Uterus (tissue), 4 donors: ENCODE results near the gene ATF7IP. TPM values are rescaled to one million over a fixed set of nuclear protein-coding genes. Genes with fewer than 3 reads are reported as not detected.
"Not testable (repeated sequence)": the region's sequence is repeated elsewhere in the genome, so short reads cannot be mapped to it uniquely, and the experiment has no call there.

Source experiments
- DNase-seq, 2 donors: peaks; one replicate each; pipeline ENCODE4 v3.0.0-alpha.2; 2019 to 2020
- H3K27ac ChIP-seq, 2 donors: fragments of 200-600 bp; sonication (generic); 1 replicate in 1 of 2; 2 replicates in 1 of 2; pipeline ENCODE4 v1.5.1; 2016 to 2018
- H3K27me3 ChIP-seq, 2 donors: fragments of 200-600 bp; sonication (generic); one replicate each; pipeline ENCODE4 v1.5.1; 2018 to 2019; ENCODE audit warnings: control low read depth in 1 of 2
- H3K36me3 ChIP-seq, 2 donors: fragments of 200-600 bp; sonication (generic); one replicate each; pipeline ENCODE4 v1.5.1; 2019; ENCODE audit warnings: control low read depth in 1 of 2
- H3K4me1 ChIP-seq, 2 donors: fragments of 200-600 bp; sonication (generic); one replicate each; pipeline ENCODE4 v1.5.1; 2018 to 2019; ENCODE audit warnings: control low read depth in 1 of 2
- H3K4me3 ChIP-seq, 2 donors: fragments of 200-600 bp; sonication (generic); 1 replicate in 1 of 2; 2 replicates in 1 of 2; pipeline ENCODE4 v1.5.1; 2018 to 2019; ENCODE audit warnings: mild to moderate bottlenecking in 1 of 2
- H3K9me3 ChIP-seq, 2 donors: fragments of 200-600 bp; sonication (generic); one replicate each; pipeline ENCODE4 v1.5.1; 2019; ENCODE audit warnings: control low read depth in 1 of 2
- CTCF ChIP-seq, 4 experiments: fragments of 200-600 bp in 2 of 4; fragments of 450-650 bp in 2 of 4; sonication (generic) in 2 of 4; IDR thresholded peaks; one replicate each; pipeline ENCODE4 v1.5.1; 2016 to 2019; ENCODE audit warnings: antibody characterized with exemption in 4 of 4, mild to moderate bottlenecking in 2 of 4, moderate library complexity in 1 of 4
- POLR2A ChIP-seq, 2 donors: fragments of 450-650 bp; IDR thresholded peaks; one replicate each; pipeline ENCODE4 v1.6.1; 2016; ENCODE audit warnings: antibody characterized with exemption in 2 of 2, mild to moderate bottlenecking in 1 of 2, moderate library complexity in 1 of 2
- intact Hi-C: fragments of 100-400 bp; cut with DNase I; formaldehyde crosslinking; loops from one replicate; pipeline ENCODE4 v1.15.1; 2023; ENCODE audit warnings: low total_unique reads
- total RNA-seq, 4 donors: library from RNA; depleted of rRNA in 3 of 4; stranded (reverse); fragments of >200 nt in 3 of 4; gene quantifications; one replicate each; pipeline versions ENCODE4 v1.1.0 to v1.2.4, GENCODE V29; 2014 to 2023
- donor health status: DM: yes; HTN: yes; CAD: no.

The ATF7IP gene
- total RNA-seq, 4 donors from 2014 or later = 39.5 to 102 (median 65.6) TPM

- no peak overlapping the region for H3K27ac ChIP-seq
- peaks cover 0 to 11% of the 10 kb centered on the region in 2 donors for H3K9me3 ChIP-seq
- H3K27me3 ChIP-seq = no peaks in the 10 kb centered on the region
- H3K36me3 ChIP-seq = no peaks in the 10 kb centered on the region
- no peak for DNase-seq
- TF ChIP-seq CTCF (IDR thresholded peaks at IDR 0.05) (no peak), POLR2A (IDR thresholded peaks at IDR 0.05) (no peak)
- no peak overlapping the region for H3K4me3 ChIP-seq
- intact Hi-C loops = no loop called here
- H3K4me1 ChIP-seq = peaks cover 0 to 13% of the 10 kb centered on the region in 2 donors
Observed at GRCh38 chr12:14396071-14396470, 30.6 kb downstream of the ATF7IP start.

- H3K27me3 ChIP-seq = no peaks in the 10 kb centered on the region
- peaks cover 0 to 11% of the 10 kb centered on the region in 2 donors for H3K9me3 ChIP-seq
- H3K4me1 ChIP-seq = peaks cover 0 to 6% of the 10 kb centered on the region in 2 donors
- no peak overlapping the region for H3K27ac ChIP-seq
- no peak overlapping the region for H3K4me3 ChIP-seq
- intact Hi-C loops = no loop called here
- H3K36me3 ChIP-seq = no peaks in the 10 kb centered on the region
- no peak for TF ChIP-seq CTCF (IDR thresholded peaks at IDR 0.05)
- TF ChIP-seq POLR2A (IDR thresholded peaks at IDR 0.05) = no peak
- no peak for DNase-seq
Observed at GRCh38 chr12:14399871-14400270, 34.4 kb downstream of the ATF7IP start.

GRCh38 chr12:14400599-14400998 lies 35.1 kb downstream of the ATF7IP start:
- DNase-seq = no peak
- intact Hi-C loops = no loop called here
- no peak overlapping the region for H3K4me3 ChIP-seq

GRCh38 chr12:14401267-14401666 lies 35.8 kb downstream of the ATF7IP start:
- H3K27me3 ChIP-seq, H3K36me3 ChIP-seq, H3K4me1 ChIP-seq, DNase-seq, H3K27ac ChIP-seq, intact Hi-C loops, H3K4me3 ChIP-seq: not testable (repeated sequence)
- peaks cover 0 to 11% of the 10 kb centered on the region in 2 donors for H3K9me3 ChIP-seq

More at GRCh38 chr12:14400599-14400998, 35.1 kb downstream of the ATF7IP start:
- Histone ChIP-seq H3K4me1 (peaks cover 0 to 6% of the 10 kb centered on the region in 2 donors), H3K9me3 (peaks cover 0 to 11% of the 10 kb centered on the region in 2 donors), H3K27ac (no peak overlapping the region), H3K36me3 (no peaks in the 10 kb centered on the region), H3K27me3 (no peaks in the 10 kb centered on the region)
- TF ChIP-seq POLR2A (IDR thresholded peaks at IDR 0.05) (no peak), CTCF (IDR thresholded peaks at IDR 0.05) (no peak)

- no peak for TF ChIP-seq CTCF (IDR thresholded peaks at IDR 0.05)
- no peak for TF ChIP-seq POLR2A (IDR thresholded peaks at IDR 0.05)
- H3K27me3 ChIP-seq = no peaks in the 10 kb centered on the region
- DNase-seq = no peak
- intact Hi-C loops = no loop called here
- peaks cover 0 to 6% of the 10 kb centered on the region in 2 donors for H3K4me1 ChIP-seq
- H3K36me3 ChIP-seq = no peaks in the 10 kb centered on the region
- H3K27ac ChIP-seq = no peak overlapping the region
- H3K4me3 ChIP-seq = no peak overlapping the region
- peaks cover 0 to 11% of the 10 kb centered on the region in 2 donors for H3K9me3 ChIP-seq
Observed at GRCh38 chr12:14402697-14403096, 37.2 kb downstream of the ATF7IP start.

- Histone ChIP-seq H3K27ac (peak overlapping the region in 1 of 2 donors; percentile 60), H3K9me3 (peaks cover 0 to 11% of the 10 kb centered on the region in 2 donors), H3K27me3 (no peaks in the 10 kb centered on the region), H3K4me3 (no peak overlapping the region), H3K36me3 (no peaks in the 10 kb centered on the region), H3K4me1 (peaks cover 0 to 6% of the 10 kb centered on the region in 2 donors)
- no peak for DNase-seq
- TF ChIP-seq CTCF (IDR thresholded peaks at IDR 0.05) = no peak
- TF ChIP-seq POLR2A (IDR thresholded peaks at IDR 0.05) = no peak
- intact Hi-C loops = no loop called here
Observed at GRCh38 chr12:14403293-14403692, 37.8 kb downstream of the ATF7IP start.
